ENCODE results near the gene BSDC1.
"Not testable (repeated sequence)": the region's sequence is repeated elsewhere in the genome, so short reads cannot be mapped to it uniquely, and the experiment has no call there.

The BSDC1 gene

GRCh38 chr1:32355778-32356177 is 38.5 kb downstream of the BSDC1 start:
- DNase-seq = not testable (repeated sequence)

- DNase-seq = no peak
Measured at GRCh38 chr1:32353886-32354570, 40.2 kb downstream of the BSDC1 start.

- DNase-seq = no peak
Measured at GRCh38 chr1:32353431-32353830, 40.8 kb downstream of the BSDC1 start.

GRCh38 chr1:32352831-32353383 is 41.3 kb downstream of the BSDC1 start:
- DNase-seq = no peak

GRCh38 chr1:32352239-32352745 is 41.9 kb downstream of the BSDC1 start:
- no peak for DNase-seq

- DNase-seq = peak; percentile 81 to 91 (median 86)
Measured at GRCh38 chr1:32351399-32352238, 42.6 kb downstream of the BSDC1 start.

GRCh38 chr1:32350785-32351398 is 43.3 kb downstream of the BSDC1 start:
- peak; percentile 77 to 85 (median 83) for DNase-seq

- DNase-seq = no peak
Measured at GRCh38 chr1:32349211-32349708, 45.0 kb downstream of the BSDC1 start.

- no peak for DNase-seq
Measured at GRCh38 chr1:32346532-32347157, 47.6 kb downstream of the BSDC1 start.

- DNase-seq = no peak
Measured at GRCh38 chr1:32345289-32345827, 48.9 kb downstream of the BSDC1 start.

- no peak for DNase-seq
Measured at GRCh38 chr1:32342704-32343103, 51.5 kb downstream of the BSDC1 start.

GRCh38 chr1:32341971-32342370 is 52.3 kb downstream of the BSDC1 start:
- DNase-seq = no peak

- no peak for DNase-seq
Measured at GRCh38 chr1:32341186-32341757, 53.0 kb downstream of the BSDC1 start.

- DNase-seq = no peak
Measured at GRCh38 chr1:32339363-32339978, 54.8 kb downstream of the BSDC1 start.

GRCh38 chr1:32338637-32339145 is 55.5 kb downstream of the BSDC1 start:
- no peak for DNase-seq

- no peak for DNase-seq
Measured at GRCh38 chr1:32337855-32338636, 56.2 kb downstream of the BSDC1 start.

GRCh38 chr1:32336963-32337675 is 57.1 kb downstream of the BSDC1 start:
- DNase-seq = no peak

GRCh38 chr1:32336591-32336932 is 57.7 kb downstream of the BSDC1 start:
- DNase-seq = no peak

- DNase-seq = peak; percentile 57 to 90 (median 75)
Measured at GRCh38 chr1:32335790-32336590, 58.3 kb downstream of the BSDC1 start, which contains the start of gene MARCKSL1. TSS of gene MARCKSL1 (minus strand) at chr1:32336233. CDS start at chr1:32336033, 200 bp downstream.

Data from activated naive CD4-positive, alpha-beta T cell (primary cell).